TTC549 (cell line): ENCODE results near the gene PRUNE2.
"Not testable (repeated sequence)": the region's sequence is repeated elsewhere in the genome, so short reads cannot be mapped to it uniquely, and the experiment has no call there.

Experiments used
- FAIRE-seq: peaks from 2 replicates; lab custom pipeline; 2012; peaks lifted over from hg19 to GRCh38; lab: Jason Lieb, UNC

PRUNE2 gene

DNA sequence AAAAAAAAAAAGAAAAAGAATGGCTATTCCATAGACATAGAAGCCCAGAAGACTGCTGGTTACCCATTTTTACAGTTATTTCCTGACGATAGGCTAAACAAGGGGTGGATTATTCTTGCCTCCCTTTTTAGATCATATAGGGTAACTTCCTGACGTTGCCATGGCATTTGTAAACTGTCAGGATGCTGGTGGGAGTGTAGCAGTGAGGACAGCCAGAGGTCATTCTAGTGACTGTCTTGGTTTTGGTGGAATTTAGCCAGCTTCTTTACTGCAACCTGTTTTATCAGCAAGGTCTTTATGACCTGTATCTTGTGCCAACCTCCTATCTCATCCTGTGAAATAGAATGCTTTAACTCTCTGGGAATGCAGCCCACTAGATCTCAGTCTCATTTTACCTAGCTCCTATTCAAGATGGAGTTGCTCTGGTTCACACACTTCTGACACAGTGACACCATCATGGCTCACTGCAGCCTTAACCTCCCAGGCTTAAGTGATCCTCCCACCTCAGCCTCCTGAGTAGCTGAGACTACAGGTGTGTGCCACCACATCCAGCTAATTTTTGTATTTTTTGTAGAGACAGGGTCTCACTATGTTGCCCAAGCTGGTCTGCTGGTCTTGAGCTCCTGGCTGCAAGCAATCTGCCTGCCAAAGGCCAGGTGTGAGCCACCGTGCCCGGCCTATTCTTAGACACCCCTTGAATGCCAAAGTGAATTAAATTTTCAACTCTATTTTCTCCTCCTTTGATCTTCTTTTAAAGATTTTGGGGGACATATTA is 311.8 kb downstream of the PRUNE2 start:
- not testable (repeated sequence) for FAIRE-seq

GRCh38 chr9:76592974-76593347 is 313.0 kb downstream of the PRUNE2 start:
- no peak for FAIRE-seq

- FAIRE-seq, result no peak
Measured at GRCh38 chr9:76592091-76592973, 313.6 kb downstream of the PRUNE2 start.

GRCh38 chr9:76591256-76591950 is 314.5 kb downstream of the PRUNE2 start:
- no peak for FAIRE-seq

DNA sequence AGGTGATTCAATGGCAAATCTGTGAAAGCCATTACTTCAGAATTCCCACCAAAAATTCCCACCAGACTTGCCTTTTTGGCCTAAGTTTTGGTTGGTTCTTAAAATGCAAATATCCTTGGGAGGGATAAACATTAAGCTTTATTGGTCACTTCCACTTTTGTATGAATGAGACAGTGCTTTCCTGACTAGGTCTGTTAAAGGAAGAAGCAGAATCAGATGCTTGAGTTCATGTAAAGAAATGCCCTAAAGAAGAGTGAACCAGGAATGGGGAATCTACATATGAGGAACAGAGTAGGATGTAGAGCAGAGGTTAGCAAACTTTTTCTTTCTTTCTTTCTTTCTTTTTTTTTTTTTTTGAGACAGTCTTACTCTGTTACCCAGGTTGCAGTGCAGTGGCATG is 317.6 kb downstream of the PRUNE2 start:
- FAIRE-seq, result no peak

GRCh38 chr9:76586390-76587314 is 319.3 kb downstream of the PRUNE2 start:
- no peak for FAIRE-seq

- FAIRE-seq, result no peak
Measured at GRCh38 chr9:76585487-76586389, 320.2 kb downstream of the PRUNE2 start.

GRCh38 chr9:76583256-76583655 is 322.7 kb downstream of the PRUNE2 start:
- FAIRE-seq, result no peak

DNA sequence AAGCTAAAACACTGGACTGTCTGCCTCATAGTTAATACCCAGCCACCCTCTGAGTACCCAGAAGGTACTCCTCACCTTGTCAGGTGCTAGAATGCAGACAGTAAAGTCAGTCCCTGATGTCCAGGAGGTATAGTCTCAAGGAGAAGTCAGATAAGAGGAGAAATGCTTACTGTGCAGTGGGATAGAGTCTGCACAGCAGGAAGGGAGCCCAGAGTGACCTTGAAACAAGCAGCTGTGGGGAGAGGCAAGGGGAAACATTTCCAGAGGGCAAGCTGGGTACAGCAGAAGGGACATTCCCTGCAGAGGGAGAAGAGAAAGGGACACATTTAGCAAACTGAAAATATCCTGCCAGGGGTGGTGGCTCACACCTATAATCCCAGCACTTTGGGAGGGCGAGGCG is 324.2 kb downstream of the PRUNE2 start:
- FAIRE-seq, result no peak

DNA sequence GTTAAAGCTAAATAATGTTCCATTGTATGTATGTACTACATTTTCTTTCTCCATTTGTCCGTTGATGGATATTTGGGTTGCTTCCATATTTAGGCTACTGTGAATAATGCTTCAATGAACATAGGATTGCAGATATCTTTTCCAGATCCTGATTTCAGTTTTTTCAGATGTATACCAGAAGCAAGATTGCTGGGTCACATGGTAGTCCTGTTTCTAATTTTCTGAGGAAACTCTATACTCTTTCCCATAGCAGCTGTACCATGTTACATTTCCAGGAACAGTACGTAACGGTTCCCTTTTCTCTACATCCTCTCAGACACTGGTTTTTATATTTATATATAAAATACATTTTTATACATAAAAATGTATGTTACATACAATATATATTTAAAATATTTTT is 325.1 kb downstream of the PRUNE2 start:
- no peak for FAIRE-seq

DNA sequence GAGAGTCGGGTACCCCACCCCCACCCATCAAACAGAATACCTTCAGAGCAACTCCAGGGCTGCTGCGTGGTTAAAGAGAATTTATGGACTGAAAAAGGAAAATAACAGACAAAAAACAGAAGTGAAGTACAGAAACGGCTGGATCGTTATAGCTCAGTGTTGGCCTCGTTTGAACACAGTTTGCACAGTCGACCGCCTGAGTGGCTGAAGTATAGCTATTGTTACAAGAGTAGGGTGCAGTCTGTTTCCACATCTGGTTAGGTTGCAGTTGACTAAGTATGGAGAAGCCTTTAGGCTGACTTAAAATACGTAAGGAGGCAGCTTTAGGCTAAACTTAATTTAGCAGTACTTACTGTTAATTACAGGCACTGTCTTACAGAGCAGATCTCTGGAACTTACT is 325.7 kb downstream of the PRUNE2 start:
- no peak for FAIRE-seq

DNA sequence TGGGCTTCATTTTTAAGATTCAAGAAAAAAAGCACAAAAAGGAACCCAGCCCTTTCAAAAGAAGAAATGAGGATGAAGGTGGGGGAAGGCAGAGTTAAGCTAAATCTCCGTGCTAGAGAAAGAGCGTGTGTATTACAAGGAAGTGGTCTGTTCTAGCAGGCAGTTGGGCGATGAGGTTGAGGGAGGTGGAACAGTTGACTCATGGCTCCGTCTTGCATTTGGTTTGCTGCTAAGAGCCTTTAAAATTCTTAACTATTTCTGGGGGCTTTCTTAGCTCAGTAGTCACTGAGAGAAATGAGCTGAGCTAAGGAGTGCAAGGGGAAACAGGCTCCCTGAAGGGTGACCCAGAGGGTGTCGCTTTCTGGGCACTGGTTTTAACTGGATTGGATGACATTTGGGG is 329.6 kb downstream of the PRUNE2 start:
- FAIRE-seq, result no peak

- no peak for FAIRE-seq
Measured at GRCh38 chr9:76575761-76576160, 330.2 kb downstream of the PRUNE2 start.

GRCh38 chr9:76573905-76574760 is 331.8 kb downstream of the PRUNE2 start:
- FAIRE-seq, result no peak

DNA sequence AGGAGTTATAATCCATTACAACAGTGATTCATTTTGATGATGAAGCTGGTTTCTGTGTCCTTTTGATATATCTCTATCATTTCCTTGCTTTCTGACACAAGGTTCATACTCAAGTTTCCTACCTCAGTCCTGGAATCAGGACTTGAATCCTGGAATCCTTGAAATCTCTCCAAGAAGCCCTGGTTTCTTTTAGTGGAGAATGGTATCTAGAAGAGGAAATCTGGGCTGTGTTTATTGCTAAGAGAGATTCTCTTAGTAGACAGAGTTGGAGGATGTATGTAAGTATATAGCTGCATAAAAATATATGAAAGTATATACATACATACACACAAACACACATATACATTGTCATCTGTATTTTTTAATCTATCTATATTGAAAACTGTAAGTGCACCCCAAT is 332.5 kb downstream of the PRUNE2 start:
- no peak for FAIRE-seq

- no peak for FAIRE-seq
Measured at GRCh38 chr9:76572151-76572550, 333.8 kb downstream of the PRUNE2 start.

DNA sequence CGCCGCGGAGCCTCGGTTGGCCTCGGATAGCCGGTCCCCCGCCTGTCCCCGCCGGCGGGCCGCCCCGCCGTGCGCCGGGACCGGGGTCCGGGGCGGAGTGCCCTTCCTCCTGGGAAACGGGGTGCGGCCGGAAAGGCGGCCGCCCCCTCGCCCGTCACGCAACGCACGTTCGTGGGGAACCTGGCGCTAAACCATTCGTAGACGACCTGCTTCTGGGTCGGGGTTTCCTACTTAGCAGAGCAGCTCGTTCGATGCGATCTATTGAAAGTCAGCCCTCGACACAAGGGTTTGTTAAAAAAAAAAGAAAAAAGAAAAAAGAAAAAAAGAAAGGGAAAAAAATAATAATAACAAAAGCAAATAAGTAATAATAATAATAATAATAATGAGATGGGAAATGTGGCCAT is 334.2 kb downstream of the PRUNE2 start:
- FAIRE-seq, result no peak

- no peak for FAIRE-seq
Measured at GRCh38 chr9:76571288-76571687, 334.6 kb downstream of the PRUNE2 start.

DNA sequence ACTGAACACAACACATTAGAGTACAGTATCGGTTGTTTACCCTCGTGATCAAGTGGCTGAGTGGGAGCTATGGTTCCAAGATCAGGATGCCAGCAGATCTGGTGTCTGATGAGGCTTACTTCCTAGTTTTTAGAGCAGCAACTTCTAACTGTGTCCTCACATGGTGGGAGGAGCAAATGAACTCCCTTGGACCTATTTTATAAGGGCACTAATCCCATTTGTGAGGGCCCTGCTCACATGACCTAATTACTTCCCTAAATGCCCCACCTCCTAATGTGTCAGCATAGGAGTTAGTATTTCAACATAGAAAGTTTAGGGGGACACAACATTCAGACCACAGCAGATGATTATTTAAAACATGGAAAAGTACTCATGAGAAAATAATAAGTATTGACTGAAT is 335.1 kb downstream of the PRUNE2 start:
- FAIRE-seq, result no peak

DNA sequence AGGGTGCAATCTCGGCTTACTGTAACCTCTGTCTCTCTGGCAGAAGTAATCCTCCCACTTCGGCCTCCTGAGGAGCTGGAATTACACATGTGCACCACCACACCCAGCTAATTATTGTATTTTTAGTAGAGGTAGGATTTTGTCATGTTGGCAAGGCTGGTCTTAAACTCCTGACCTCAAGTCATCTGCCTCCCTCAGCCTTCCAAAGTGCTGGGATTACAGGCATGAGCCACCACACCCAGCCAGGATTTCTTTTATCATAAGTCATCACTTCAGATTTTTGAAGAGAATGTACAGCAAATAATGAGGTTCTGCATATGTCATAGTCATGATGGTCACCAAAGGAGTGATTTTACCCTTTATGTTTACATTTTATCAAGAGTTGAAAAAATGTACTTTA is 338.8 kb downstream of the PRUNE2 start:
- no peak for FAIRE-seq
